D721Med (cell line): ENCODE data around the gene TAF1B.

Source experiments
- DNase-seq: peaks from one replicate; pipeline ENCODE4 v3.0.0; 2011; ENCODE audit warnings: low spot score; ENCODE audit not compliant: insufficient read length
- FAIRE-seq: peaks from 2 replicates; lab custom pipeline; 2011; peaks lifted over from hg19 to GRCh38; lab: Jason Lieb, UNC
- TF ChIP-seq, protein P1 (sequence below): IDR thresholded peaks from 2 replicates; pipeline ENCODE4 v1.5.1; 2012; ENCODE audit warnings: mild to moderate bottlenecking, control low read depth; ENCODE audit not compliant: insufficient read depth; ENCODE audit errors: missing control alignments

Gene TAF1B

DNA sequence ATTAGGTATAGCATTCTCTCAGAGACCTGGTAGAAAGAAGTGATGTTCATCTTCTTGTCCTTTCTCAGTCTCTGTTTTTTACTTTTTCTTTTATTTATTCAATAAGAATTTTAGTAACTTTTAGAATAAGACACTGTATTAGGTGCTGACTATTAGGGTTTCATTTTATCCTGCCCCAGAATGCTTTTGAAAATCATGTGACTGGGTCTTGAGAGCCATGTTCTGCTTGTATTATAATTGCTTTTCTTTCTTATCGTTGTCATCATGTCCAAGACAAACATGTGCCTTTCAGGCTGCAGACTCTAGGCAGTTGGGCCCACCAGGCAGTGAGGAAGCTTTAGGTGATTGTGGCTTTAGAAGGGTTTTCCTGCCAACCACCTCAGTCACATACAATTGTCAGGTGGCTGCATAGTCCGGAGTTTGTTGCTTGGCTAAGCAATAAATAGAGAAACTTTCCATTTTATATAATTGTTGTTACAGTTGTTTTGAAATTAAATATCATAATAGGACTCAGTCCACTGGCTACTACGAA is 123.3 kb downstream of the TAF1B start:
- TF ChIP-seq, protein P1, sequence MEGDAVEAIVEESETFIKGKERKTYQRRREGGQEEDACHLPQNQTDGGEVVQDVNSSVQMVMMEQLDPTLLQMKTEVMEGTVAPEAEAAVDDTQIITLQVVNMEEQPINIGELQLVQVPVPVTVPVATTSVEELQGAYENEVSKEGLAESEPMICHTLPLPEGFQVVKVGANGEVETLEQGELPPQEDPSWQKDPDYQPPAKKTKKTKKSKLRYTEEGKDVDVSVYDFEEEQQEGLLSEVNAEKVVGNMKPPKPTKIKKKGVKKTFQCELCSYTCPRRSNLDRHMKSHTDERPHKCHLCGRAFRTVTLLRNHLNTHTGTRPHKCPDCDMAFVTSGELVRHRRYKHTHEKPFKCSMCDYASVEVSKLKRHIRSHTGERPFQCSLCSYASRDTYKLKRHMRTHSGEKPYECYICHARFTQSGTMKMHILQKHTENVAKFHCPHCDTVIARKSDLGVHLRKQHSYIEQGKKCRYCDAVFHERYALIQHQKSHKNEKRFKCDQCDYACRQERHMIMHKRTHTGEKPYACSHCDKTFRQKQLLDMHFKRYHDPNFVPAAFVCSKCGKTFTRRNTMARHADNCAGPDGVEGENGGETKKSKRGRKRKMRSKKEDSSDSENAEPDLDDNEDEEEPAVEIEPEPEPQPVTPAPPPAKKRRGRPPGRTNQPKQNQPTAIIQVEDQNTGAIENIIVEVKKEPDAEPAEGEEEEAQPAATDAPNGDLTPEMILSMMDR: no peak
- no peak for FAIRE-seq
- DNase-seq: no peak

DNA sequence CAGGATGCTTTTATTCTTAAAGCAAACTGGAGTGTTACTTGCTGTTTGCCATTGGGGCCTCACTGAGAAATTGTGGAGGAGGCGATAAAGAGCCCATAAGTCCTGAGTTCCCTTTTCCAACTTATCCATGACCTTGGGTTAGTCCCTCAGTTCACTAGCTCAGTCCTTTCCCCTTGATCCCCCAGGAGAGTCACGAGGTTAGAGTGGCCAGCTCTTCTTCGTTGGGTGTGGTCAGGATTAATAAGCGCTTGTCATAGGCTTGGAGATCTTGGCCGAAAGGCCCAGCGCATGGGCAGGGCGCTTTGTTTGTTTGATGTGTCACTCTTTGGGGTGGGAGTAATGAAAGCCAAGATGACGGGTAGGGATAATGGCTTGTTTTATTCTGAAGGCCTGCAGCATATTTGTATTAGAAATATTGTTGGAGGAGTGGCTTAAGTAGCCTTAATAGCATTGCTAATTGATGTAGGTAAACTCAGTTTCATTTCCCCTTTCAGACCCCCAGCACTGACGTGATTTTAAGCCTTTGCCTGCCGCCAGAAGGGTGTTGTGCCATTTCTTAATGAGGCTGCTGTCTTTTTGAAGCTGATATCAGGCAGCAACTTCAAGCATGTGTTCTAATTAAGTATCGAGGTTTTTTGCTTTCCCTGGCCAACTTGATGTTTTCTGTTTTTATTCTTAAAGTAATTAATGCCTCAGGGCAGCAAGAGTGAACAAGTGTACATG is 123.9 kb downstream of the TAF1B start:
- no peak for DNase-seq
- no peak for FAIRE-seq
- TF ChIP-seq, protein P1: no peak

DNA sequence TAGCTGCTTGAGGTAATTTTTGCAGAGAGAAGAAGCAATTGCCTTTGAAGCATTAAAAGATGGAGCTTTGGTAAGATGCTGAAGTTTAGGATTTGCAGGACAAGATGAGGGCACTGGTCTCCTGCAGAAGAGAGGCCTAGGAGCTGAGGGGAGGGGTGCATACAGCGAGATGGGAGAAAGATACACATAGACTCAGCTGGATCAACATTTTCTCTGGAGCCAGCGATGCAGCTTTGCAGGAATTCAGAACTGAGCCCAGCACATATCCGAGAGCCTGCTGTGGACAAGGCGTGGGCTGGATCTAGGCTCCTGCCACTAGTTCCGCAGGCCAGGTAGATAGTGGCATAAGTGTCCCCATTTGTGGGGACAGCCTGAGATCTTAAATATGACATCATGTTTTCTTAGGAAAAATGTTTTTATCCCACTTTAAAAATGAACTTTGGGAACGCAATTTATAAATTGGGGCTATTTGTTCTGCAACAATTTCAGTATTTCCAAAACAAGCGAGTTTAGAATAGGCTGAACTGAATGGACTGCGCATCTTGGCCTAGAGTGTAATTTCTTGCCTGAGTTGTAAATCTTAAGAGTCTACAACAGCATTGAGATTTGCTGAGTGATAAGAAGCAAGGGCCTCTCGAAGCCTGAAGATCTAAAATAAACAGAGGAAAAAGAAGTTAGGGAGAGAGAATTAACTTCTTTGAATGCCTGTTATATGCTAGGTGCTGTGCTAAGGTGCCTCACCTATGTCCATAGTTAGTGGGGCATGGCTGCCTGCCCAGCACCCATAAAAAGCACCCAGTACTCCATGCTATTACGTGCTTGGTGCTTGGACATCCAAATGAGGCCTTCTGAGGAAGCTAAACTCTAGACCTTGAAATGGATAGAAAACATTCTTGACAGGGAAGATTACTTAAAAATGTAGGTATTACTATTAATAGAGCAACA is 125.6 kb downstream of the TAF1B start:
- FAIRE-seq (no peak), DNase-seq (no peak)
- TF ChIP-seq, protein P1: no peak

DNA sequence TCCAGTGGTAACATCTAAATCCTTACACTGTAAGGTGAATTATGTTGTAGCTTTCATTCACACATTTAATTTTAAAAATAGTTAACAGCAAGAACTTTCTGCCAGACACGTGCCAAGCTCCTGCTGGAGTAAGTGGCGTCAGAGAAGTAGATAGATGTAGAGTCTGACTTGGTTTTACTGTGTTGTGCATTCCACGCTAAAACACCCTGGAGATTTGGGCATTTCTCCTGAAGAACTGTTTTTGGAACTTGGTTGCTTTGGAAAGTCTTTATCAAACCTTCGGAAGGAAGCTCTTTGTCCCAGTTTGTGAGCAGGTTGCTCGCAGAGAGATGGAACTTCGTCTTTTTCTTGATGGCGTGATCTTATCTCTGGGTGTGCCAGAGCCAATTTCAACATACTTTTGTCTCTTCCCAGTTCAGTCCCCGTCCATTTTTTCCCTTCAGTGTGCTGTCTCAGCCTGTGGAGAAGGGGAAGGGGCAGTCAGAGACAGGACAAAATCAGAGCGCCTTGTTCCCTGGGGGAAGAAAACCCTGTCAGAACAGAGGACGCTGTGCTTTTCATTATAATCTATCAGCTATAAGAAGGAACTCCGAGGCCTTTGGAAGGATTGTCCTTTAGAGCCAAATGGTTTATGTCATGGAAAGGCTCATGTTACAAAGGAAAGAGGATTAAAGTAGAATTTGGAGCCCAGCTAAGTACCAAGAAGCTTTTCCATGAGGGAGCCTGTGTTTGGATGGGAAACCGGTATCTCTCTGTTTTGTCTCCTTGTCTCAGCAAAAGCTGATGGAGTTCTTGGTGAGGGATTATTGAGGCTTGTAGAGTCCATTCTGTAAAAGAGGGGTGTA is 127.1 kb downstream of the TAF1B start:
- TF ChIP-seq, protein P1: no peak
- FAIRE-seq (peak; percentile 75), DNase-seq (peak; percentile 51)

DNA sequence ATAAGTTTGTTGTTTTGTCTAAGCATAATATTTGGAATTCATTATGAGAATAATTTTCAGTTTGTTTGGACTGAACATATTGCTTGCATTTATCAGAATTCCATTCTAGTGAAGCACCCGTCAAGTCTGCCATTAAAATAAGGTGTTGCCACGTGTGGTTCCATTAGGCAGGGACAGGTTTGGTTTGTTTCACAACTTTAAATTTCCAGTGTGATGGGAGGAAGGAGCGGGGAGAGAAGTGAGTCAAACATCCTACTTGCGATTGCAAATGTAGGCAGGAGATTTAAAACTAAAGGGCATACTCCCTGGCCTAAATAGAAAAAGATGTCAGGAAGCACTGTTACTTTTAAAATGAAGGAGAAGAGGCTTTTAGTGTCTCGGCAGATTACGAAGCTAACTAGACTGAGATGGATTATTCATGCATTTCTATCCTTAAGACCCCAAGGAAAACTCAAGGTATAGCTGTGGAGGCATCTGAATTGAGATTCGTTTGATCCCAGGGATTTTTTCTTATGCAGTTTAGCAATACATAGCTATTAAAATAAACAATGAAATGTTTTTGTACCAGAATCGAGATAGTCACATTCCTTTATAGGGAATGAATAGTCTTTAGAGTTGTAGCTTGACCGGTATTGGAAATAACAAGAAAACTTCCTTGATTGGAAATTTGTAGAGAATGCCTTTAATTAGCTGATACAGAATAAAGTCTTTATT is 128.0 kb downstream of the TAF1B start:
- TF ChIP-seq, protein P1: no peak
- FAIRE-seq (no peak), DNase-seq (no peak)

DNA sequence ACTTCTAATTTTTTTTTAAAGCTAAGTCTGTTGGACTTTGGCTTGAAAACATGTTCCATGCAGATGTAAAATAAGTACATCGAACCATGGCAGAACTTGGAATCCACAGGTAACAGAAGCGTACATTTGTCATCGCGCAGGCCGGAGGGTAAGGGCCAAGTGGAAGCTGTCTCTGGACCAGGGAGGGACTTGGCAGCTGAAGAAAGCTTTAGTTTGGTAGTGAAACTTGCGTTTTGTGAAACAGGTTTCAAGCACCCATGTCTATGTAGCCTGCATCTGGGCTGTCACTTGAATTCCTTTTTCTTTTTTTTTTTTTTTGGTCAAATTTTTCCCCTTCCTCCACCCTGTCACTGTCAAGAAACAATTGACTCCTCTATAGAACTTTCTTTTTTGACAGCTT is 128.6 kb downstream of the TAF1B start:
- no peak for DNase-seq
- TF ChIP-seq, protein P1: no peak
- no peak for FAIRE-seq
